Stimulated activated CD8-positive, alpha-beta memory T cell treated with anti-CD3 and anti-CD28 coated beads, Interleukin-2, amount 100 ng/mL, for 48 hours (primary cell): ENCODE results near the gene NCR2.
A peak's percentile ranks its signal among the peaks of the same experiment; 100 is the strongest.
"Not testable (repeated sequence)": the region's sequence is repeated elsewhere in the genome, so short reads cannot be mapped to it uniquely, and the experiment has no call there.

Source experiments
- DNase-seq, 2 donors: peaks; one replicate each; pipeline ENCODE4 v3.0.0-alpha.2; 2020; ENCODE audit warnings: low read depth in 2 of 2

The NCR2 gene, protein sequence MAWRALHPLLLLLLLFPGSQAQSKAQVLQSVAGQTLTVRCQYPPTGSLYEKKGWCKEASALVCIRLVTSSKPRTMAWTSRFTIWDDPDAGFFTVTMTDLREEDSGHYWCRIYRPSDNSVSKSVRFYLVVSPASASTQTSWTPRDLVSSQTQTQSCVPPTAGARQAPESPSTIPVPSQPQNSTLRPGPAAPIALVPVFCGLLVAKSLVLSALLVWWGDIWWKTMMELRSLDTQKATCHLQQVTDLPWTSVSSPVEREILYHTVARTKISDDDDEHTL

DNA sequence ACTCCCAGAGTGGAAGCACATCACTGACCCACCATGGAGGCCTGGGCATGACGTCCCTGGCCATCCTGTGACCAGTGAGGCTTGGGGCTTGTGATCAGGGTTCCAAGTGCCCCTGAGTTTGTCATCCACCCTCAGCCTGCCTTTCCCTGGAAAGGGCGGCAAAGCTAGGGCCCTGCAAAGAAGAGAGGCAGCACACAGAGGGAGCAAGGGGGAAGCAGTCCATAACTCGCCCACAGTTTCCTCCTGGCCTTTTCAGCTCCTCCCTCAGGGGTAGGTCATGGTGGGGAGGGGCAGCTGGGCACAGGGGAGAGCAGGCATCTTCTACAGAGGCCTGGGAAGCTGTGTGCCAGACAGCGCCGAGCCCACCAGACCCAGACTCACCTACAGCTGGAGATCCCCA is at the start of gene NCR2:
NCR2 (plus strand) TSS at position 313 of the 400 bp plus-strand sequence. CDS start 269 bp downstream, outside the sequence.
- DNase-seq: no peak

DNA sequence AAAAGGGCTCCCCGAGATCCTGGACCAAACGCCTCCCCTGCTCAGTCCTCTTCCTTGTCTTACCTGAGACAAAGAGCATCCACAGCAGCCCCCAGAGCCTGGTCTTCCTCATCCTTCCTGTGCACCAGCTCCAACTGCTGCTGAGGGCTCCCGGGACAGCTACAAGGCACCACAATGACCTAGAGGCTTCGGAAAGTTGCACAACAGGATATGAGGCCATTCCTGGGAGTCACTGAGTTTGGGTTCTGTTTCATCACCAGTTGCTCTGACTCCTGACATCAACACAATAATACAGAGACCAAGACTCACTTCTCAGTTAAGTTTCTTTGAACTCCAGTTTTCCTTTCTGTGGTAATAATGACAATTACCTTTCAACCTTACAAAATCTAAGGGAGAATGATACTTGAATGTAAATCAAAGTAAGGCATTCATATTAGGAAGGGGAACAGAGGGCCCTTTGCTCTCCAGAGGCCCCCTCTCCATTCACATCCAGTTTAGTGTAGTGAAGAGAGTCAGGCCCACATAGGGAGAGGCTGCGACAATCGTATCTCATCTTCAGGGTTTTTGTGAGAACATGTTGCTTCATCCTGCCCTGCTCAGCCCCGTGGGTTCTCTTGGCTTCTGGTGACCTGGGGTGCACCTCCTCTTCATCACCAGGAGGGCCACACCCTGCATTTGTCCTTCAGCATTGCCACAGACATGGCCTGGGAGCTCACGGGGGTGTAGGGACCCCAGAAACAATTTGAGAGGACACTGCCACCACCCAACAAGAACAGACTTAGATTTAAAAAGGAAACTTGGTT is 48.7 kb upstream of the NCR2 start, which contains the start of gene TREM1:
TREM1 (minus strand) TSS at position 139 of the 803 bp plus-strand sequence; CDS start at position 112, 27 bp downstream.
- DNase-seq: no peak

DNA sequence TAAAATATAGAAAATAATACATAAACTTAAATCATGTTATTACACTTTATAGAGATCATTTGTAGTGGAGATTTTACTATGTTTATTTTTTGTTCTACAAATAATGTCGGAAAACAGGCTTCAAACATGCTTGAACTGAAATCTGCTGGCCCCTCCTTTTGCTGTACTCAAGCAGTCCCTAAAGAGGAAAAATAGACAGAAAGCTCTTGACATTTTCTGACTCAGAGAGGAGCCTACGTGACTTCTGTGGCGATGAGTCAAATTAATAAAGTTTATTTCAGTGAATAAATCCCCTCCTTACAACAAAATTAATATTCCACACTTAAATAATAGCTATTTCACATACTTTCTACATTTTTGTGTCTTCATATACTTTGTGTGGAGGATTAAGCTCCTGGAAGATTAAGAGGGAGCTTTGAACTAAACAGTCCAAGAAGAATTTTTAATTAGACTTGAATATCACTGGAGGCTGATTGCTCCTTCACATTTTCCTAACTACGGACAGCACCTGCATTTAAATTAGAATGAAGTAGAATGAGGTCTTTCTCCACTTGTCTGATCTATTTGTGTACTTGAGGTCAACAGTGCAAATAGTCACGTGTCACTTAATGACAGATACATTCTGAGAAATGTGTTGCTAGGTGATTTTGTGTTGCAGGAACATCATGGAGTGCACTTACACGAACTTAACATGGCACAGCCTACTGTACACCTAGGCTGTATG is 47.2 kb upstream of the NCR2 start:
- no peak for DNase-seq

DNA sequence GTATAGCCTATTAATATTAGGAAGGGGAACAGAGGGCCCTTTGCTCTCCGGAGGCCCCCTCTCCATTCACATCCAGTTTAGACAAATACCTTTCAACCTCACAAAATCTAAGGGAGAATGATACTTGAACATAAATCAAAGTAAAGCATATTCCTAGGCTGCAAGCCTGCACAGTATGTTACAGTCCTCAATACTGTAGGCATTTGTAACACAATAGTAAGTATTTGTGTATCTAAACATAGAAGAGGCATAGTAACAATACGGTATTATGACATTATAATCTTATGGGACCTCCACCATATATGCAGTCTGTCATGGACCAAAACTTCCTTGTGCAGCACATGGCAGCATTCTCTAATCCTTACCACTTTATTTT is 46.7 kb upstream of the NCR2 start:
- DNase-seq: no peak

DNA sequence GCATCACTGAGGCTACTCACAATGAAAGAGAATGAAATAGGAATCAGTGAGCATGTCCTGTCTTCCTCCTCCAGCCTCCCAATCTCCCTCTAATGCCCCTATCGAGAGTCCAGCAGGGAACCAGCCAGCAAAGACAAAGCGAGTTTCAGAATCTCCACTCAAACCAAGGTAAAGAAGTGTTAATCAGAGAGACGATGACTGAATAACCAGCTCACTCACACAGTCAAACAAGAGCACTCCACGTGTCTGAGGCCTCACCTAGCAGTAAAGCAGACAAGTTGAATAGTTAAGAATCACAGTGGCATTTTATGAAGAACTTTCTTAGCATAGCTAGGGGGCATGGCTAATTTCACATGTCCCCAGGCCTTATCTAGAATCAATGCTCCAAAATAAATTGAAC is 45.6 kb upstream of the NCR2 start:
- DNase-seq: no peak

DNA sequence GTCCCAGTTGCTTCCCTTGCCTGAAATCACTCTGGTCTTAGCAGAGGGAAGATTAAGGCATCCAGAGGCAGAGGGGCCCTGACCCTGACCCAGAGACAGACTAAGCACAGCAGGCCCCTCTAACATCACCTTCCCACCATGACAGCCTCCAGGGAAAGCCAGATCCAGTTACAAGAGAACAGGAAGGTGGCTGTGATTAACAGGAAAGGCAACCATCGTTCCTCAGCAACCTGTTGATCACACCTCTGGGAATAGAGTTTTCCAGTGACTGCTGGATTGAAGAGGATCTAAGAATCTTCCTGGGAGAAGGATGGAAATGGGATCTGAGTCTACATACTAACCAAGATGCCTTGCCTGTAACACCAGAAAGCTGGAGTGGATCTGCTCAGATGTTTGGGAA is 43.7 kb upstream of the NCR2 start:
- no peak for DNase-seq

DNA sequence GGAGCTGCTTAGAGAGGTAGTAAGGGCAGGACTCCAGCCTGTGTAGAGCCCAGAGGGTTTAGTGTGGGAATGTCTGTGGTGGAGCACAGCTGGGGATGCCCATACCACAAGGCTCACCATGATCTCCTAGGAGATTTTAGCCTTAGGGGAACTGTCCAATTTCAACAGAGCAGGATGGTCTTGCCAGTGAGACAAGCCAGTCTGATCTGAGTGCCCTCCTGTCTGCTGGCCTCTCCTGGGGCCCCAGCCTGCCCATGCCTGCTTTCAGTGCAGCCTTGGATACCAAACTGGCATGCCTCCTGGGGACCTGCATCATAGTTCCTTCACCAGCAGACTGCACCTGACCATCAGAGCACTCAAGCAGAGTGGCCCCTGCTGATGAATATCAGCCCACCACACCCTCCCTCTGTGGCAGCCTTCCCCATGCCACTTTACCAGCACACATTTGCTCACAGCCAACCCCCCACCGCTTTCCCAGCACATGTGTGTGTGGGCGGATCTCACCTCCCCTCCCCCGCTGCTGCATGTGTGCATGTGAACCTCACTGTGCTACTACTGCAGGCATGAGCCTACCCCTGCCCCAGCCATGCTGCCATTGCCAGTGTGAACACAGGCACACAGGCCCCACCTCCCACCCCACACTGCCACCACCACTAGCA is 41.1 kb upstream of the NCR2 start:
- DNase-seq: no peak

DNA sequence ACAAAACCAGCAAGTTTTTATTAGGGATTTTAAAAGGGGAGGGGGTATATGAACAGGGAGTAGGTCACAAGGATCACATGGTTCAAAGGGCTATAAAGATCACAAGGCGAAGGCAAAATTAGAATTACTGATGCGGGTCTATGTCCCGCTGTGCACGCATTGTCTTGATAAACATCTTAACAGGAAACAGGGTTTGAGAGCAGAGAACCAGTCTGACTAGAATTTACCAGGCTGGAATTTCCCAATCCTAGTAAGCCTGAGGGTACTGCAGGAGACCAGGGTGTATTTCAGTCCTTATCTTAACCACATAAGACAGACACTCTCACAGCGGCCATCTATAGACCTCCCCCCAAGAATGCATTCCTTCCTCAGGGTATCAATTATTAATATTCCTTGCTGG is 38.2 kb upstream of the NCR2 start:
- not testable (repeated sequence) for DNase-seq

DNA sequence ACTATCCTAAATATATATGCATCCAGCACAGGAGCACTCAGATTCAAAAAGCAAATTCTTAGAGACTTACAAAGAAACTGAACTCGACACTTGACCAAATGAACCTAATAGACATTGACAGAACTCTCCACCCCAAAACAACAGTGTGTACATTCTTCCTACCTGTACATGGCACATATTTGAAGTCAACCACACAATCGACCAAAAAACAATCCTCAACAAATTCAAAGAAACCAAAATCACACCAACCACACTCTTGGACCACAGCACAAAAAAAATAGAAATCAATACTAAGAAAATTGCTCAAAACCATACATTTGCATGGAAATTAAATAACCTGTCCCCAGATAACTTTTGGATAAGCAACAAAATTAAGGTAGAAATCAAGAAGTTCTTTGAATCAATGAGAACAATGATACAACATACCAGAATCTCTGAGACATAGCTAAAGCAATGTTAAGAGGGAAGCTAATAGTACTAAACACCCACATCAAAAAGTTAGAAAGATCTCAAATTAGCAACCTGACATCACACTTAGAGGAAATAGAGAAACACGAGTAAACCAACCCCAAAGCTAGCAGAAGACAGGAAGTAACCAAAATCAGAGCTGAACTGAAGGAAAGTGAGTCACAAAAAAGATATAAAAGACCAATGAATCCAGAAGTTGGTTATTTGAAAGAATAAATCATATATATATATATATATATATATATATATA is 36.5 kb upstream of the NCR2 start:
- no peak for DNase-seq

DNA sequence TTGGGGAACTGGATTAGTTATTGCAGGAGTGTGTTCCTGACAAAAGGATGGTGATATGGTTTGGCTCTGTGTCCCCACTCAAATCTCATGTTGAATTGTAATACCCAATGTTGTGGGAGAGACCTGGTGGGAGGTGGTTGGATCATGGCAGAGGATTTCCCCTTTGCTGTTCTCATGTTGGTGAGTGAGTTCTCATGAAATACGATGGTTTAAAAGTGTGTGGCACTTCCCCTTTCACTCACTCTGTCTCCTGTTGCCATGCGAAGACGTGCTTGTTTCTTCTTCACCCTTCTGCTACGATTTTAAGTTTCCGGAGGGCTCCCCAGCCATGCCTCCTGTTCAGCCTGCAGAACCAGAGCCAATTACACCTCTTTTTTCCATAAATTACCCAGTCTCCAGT is 32.8 kb upstream of the NCR2 start:
- DNase-seq: no peak

DNA sequence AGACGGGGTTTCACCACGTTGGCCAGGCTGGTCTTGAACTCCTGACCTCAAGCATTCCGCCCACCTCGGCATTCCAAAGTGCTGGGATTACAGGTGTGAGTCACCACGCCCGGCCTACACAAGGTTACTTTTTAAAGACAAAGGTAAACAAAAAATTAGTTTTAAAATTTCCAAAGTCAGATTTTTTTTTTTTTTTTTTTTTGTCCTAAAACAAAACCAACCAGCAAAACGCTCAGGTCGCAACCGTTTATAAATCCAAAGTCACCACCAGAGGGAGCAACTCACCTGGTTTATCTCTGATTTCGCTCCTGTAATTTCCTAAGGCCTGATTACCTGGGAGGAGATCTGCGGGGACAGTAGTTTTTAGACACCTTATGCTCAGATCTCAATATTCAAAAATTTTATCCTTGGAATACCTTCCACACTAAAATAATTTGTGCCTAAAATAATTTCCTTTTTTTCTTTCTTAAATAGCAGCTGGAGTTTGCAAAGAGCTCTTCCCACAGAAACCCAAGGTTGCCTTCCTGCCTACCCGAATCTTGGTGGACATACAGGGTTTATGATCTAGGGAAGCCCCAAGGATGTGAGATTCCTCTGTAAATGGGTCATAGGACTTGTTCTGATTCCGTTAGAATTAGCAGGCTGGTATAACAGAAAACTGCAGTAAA is 29.1 kb upstream of the NCR2 start:
- DNase-seq: no peak

DNA sequence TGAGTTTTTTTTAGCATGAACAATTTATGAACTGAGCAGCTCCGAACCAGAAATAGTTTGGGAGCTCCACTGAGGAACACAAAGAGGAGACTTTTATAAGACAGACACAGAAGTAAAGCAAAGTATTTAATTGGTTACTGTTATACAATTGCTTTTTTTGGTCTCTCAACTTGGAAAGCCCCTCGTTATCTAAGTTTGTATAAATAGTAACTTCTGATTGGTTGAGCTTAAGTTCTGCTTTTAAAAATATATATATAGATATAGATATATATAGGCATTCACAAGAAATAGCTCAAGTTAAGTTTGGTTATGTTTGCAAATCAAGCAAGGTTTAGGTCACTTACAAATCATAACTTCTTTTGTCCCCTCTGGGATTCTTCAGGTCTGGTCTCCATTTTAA is 20.2 kb upstream of the NCR2 start:
- no peak for DNase-seq

DNA sequence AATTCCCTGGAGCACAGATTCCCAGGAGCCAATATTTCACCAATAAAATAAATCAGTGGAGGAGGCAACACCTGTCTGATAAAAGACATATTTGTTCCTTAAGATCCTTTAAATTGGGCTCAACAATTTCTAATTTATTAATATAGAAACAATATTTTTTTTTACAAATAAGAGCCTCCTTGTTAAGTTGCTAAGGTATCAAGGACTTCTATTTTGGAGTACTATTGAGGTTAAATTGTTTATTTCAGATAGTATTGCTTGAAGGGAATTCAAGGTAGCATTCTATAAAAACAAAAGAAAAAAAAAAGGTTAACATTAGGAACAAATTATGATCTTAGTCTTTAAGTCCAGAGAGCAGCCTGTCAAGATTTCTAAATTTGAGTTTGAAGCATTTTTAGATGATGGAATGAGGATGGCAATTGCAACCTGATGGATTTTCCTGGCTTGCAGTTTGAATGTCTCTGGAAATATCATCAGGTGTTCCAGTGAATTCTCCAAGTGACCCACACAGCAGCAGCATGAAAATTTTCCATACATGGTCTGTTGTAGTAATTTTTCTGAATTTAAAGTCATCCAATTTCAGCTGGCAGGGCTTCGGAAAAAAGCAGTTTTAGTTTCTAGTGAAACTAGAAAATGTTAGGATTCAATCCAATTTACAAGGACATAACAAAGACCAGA is 19.3 kb upstream of the NCR2 start:
- DNase-seq: no peak

DNA sequence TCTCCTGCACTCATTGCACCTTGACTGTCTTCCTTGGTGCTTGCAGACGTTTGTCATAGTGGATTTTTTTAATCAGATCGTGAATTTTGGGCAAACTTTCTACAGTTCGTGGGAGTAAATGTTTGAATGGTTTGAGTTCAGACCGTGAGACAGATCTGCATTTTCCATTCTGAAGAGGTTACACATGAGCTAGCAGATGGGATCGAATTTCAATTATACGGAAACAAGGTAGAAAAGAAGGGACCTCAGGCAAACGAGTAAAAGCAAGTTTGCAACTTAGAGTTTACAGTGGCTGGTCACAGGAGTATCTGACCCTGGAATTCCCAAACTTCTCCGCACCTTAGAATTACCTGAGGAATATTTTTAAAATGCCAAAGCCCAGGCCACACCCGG is 17.2 kb upstream of the NCR2 start:
- DNase-seq: no peak

DNA sequence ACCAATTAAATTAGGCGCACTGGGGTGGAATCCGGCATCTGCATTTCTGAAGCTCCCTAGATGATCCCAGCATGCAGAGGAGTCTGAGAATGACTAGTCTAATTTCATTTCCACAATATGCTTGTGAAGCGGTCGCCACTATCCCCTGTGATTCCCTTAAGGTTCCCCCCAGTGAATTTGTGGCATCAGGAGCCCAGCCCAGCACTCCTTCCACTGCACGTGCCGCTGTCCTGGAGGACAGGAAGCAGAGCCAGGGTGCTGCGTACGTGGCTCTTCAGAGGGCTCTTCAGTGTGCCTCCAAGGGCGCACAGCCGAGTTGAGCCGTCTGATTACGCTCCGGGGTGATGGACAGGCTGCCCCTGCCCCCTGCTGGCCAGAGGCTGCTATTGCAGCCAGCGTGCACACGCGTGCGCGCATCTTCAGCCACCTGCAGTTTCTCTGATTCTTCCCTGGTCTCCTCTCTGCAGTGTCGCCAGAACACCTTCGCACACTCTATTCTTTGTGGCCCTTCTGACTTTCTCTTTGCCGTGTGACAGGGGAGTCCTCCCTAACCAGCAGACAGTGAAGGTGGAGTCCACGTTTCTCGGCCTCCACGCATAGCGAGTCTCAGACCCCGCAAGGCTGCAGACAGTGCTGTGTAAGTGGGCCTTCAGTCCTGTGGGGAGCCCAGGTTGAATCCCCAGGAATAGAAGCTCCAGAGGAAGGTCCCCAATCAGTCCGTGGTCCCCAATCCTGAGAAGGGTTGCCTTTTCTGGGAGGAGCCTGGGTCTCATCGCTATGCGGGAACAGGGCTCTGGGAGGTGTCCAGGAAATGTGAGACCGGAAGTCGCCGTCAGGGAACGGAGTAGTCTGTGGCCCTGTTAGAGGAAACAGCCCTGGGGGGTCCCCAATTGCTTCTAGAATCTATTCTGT is 16.5 kb upstream of the NCR2 start:
- peak; percentile 66 to 73 for DNase-seq

DNA sequence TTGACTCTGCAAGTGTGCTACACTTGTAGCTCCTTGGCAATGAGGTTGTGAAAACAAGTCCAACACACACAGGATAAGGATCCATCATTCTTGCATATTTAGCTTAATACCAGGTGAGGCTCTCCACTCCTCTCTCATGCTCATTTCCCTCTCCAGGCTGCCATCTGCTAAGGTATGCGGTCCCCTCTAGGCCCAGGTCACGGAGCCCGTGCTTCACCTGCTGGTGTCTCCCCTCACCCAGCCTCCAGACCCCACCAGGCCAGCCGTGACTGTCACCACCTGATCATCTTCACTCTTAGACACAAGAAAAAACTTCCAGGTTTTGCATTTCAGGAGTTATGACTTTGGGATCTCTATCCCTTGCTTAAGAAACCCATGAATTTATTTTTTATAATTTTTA is 14.2 kb upstream of the NCR2 start:
- DNase-seq: no peak

DNA sequence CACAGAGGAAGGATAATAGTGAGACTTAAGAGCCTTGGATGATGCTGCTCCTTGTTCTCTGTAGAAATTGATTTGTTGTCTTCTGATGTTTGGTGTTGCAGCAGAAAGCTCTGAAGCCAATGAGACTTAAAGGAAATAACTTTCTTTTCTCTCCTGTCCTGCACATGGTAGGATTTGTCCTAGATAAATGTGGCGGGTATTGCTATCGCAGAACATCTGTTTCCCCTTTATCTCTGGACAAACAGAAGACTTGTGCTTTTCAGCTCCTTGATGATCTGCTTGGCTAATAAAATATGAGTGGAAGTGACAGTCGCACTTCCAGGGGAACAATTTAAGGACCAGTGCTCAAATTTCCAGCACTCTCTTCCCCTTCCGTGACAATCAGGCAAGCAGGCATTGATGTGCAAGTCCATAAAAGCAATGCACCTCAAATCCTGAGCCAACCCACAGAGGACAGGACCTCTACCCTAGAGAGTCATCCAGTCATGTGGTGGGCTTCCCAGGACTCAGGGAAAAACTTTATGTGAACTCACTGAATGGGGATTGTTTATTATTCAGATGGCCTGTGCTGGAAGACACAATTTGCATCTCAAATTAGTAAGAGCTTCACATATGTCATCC is 9.9 kb upstream of the NCR2 start:
- no peak for DNase-seq

DNA sequence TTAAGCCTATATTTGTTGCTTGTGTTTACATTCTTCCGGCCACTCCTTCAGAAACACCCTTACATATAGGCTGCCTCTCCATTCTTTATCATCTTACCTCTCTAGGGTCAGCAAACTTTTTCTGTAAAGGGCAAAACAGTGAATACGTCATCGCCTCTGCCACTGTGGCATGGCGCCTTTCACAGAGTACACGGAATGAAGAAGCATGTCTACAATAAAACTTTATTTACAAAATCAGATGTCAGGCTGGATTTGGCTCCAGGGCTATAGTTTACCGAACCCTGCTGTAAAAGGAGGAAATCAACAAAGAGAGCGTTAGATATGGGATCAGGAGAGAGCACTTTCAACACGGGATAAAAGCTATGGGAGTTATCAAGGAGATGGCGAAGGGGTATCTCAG is 9.3 kb upstream of the NCR2 start:
- no peak for DNase-seq

DNA sequence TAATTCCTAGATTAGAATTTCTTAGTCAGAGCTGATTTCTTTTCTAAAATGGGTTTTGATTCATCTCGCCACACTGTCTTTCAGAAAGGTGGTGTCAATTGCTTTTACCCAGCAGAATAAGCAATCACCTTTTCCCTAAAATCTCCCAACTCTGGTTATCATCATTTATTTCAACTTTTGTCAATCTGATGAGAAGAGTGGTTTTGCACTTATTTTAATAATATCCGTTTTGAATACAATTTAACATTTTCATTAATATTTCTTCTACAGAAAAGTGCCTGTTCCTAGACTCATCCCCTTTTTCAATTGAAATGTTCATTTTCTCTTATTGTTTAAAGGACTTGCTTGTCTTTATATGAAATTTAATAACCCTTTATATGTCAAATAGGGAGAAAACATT is 8.2 kb upstream of the NCR2 start:
- no peak for DNase-seq
